GM19467 (cell line): Measurements from ENCODE around the gene TMBIM6.

Source experiments
- ATAC-seq: cut with Tn5 transposase; IDR thresholded peaks from one replicate; pipeline ENCODE4 v1.9.1; 2021; ENCODE audit warnings: mild to moderate bottlenecking, moderate library complexity; ENCODE audit not compliant: unreplicated experiment

TMBIM6 gene

DNA sequence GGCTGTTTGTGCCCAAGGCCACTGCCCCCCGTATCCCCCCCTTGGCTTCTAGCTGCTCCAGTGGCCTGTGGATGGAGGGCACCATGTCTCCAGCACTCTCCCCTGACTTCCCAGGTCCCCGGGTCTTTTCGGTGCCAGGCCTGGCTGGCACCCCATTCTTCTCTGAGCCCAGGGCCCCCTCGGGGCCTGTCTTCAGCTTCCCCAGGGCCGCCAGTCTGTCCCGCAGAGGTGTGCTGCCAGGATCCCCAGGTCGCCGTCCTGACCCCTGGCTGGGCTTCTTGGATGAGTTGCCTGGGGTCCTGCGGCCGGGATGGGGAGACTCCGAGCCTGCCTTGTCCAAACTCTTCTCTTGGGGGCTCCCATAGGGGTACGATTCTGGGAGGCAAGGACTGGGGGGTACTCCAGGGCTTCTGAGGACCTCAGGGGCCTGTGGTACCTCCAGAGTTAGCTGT lies 54.3 kb downstream of the TMBIM6 start:
- ATAC-seq: no peak

DNA sequence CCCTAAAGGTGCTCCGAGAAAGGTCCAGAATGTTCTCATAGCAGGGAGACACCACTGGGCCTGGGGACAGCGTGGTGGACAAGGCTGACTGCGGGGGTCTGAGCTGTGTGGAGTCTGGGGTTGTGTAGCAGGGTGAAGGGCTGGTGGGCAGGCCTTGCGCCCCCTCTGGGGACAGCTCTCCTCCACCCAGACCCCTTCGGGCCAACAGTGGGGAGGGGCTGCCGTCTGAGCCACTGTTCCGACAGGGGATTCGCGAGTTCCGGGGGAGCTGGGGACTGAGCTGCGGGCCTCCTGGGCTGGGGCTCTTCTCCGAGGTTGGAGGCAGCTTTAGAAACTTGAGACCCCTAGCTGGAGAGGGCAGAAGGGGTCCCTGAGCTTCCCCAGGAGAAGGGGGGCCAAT lies 54.8 kb downstream of the TMBIM6 start:
- no peak for ATAC-seq

DNA sequence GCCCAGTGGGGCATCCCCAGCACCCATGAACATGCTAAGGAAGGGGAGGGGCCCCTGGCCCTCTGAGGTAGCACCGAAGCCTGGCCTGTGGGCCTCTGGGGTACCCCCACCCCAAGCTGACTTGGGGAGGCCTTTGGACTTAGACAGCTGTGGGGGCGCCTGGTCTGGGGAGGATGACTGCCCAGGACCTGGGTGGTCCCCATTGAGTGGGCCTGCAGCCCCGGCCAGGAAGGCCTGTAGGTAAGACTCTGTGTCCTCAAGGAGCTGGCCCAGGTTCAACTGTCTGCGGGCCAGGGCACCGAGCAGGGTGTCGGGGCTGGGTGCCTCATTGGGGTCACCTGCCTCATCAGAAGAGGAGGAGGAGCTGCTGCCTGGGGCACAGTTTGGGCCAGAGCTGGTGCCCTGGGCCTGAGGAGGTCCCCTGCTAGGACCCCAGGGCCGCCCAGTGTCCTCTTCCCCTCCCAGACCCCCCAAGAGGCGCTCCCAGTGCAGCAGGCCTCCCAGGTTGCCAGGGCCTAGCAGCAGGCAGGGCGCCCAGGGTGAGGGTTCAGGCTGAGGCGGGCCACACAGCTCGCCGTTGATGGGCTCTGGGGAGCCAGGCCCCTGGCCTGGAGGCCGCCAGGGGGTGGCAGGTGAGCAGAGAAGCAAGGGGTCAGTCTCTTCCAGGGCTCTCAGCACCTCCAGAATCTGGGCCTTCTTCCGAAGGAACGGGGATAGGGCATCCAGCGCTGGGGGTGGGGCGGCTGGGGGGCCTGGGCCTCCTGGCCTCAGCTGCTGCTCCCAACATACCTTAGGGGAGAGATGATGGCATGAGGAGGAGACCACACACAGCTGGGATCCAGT lies 55.5 kb downstream of the TMBIM6 start:
- ATAC-seq: no peak

DNA sequence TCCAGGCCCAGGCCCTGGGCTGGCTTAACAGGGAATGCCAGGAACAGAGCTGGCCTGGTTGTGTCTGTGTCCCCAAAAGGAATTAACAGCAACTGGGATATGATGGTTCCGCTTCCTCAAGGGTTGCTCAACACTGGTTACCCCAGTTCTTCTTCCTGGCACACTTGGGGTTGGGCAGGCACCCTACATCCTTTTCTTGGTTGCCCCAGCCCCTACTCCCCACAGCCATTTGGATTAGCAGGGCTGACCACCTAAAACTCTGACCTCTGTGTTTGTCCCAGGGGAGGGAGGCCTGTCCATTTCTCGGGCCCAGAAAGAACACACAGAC lies 56.1 kb downstream of the TMBIM6 start:
- no peak for ATAC-seq

DNA sequence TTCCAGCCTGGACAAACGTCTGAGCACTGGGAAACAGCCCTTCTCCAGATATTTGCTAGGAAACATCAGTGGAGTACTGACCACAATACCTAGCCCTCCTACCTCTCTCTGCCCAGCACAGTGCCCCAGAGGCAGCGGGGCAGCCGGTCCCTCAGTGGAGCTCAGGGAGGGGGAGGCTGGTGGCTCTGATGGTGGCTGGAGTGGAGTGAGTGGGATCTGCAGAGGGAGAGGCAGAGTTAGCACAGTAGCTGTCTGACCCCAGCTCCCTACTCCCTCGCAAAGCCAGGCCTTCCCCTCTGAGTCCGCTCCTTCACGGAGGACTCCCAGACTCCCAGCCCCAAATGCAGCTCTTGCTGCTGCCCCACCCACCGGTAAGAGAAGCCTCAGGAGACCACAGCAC lies 56.9 kb downstream of the TMBIM6 start:
- no peak for ATAC-seq

DNA sequence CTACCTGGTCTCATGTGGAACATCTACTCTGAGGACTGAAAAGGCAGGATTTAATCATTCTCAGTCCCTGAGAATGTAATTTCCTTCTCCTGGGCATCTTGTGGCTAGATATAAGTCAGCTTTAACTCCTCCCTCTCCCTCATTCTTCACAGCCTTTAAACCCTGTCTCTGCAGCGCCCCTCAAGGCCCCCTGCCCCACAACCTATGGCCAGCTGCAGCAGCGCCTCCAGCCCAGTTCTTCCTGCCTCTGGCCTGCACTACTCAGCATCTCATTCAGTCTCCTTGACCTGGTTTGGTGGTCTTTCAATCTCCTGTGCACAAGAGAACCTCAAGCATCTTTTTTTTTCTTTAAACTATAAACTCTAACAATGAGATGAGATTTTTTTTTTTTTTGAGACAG lies 57.6 kb downstream of the TMBIM6 start:
- no peak for ATAC-seq

DNA sequence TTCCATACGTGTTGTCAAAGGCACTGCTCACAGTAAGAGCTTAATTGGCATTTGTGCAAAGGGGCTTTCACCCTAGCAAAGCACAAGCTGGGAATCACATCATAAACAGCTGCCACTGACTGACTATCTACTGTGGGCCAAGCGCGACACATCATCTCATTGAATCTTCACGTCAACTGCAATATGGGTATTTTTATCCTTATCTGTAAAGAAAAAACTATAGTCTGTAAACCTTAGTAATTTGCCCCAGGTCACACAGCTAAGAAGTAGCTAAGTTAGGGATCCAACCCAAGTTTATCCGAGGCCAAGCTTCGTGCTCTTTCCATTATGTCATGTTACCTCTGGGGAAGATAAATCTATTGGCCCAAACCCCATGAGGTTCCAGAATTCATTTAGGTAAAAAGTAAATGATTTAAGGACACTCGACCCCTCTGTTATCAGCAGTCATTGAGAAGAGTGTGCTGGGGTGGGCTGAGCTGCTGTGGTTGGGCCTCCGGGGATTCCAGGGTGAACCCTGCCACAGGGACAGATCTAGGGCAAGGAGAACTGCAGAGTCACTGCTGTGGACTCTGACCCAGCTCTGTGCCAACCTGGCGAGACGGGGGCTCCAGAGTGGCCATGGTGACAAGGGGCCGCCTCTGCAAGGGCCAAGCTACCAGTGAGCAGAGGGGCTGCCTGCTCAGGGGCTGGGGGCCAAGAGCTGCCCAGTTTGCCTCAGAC lies 59.2 kb downstream of the TMBIM6 start:
- no peak for ATAC-seq

DNA sequence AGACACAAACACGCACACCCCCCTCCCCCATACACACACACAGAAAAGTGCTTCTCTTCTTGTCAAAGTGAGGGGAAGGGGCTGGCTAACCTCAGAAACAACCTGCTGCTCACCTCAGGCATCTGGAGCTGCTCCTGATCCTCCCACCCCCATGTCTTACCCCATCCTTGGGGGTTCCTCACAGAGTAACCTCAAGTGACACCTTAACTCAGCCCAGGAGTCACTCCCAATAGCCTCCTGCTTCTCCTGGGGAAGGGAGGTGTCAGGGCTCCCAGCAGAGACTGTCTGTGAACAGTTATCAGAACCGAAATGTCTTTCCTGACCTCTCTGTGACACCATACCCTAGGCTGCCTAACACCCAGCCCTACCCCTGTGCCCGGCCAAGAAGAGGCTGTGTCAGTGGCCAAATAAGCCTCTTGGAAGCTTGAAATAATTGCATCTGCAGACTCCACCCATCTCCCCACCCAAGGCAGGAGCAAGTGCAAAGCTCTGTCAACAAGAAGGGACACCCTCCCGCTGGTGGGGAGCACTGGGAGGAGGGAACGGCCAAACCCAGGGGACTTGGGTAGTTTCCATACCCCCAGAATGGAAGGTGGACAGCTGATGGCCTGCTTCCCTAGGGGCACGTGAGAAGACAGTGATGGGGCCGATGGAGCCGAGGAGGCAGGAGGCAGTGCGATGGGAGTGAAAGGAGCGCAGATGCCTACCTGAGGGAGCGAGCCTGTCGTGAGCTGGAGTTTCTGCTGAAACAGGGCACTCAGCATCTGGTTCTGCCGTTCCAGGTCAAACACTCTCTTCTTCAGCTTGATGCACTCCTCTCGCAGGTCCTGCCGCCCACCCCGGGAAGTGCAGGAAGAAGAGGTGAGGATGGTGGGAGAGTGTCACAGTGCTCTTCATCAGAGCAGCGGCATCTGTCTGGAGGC lies 60.0 kb downstream of the TMBIM6 start:
- ATAC-seq: no peak

DNA sequence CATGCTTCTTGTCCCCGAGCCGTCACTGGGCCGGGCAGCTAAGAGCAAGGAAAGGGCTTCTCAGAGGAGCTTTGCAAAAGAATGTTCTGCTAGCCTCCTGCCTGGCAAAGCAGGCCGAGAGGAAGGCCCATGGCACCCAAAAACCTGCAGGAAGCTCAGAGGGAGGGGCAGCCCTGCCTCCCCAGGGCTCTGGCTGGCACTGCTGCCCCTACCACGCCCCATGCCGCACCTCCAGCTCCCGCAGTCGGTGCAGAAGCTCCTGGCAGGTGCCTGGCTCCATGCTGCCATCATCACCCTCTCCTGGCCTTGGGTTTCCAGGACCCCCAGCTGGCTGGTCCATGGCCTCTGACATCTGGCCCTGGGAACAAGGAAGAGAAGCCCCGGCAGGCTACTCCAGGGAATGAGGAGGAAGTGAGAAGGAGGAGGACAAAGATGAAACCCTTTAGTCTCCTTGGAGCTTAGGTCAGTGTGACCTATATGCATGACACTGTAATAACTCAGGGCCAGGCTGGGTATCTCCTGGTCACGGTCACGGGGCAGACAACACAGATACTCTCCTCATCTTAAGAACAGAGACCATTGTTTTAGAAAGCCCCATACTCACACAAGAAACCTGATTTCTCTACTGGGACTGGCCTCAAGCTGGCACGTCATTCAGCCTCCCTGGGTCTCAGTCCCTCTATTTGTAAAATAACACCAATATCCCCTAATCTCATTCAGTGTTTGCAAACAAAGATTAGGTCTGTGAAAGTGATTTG lies 62.5 kb downstream of the TMBIM6 start:
- ATAC-seq: no peak

DNA sequence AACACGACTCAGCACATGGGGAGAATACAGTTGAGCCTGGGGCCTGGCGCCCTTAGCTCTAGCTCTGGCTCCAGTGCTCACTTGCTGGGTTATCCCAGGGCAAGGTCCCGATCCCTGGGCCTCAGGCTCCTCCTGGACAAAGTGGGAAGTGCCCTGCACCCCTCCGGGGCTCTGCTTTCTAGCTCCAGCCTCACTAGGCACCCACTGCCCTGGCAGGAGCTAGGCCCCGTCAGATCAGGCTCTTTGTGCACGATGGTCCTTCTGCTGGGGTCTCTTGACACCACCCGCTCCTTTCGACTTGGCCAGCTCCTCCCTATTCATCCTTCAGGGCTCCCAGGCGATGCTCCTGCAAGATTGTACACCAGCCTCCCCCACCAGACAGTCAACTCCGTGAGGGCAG lies 63.5 kb downstream of the TMBIM6 start:
- ATAC-seq: no peak

DNA sequence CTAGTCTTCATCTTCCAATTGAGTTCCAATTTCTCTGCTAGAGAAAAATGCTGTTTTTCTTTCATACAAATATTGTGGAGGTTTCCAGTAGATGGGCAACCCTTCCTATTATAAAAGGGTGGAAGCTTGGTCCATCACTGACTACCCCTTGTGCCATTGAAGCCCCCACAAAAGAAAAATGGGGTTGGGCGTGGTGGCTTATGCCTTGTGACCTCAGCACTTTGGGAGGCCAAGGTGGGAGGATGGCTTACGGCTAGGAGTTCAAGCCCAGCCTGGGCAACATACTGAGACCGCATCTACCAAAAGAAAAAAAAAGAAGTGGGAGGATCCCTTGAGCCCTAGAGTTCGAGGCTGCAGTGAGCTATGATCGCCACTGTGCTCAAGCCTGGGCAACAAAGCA lies 64.1 kb downstream of the TMBIM6 start:
- no peak for ATAC-seq

DNA sequence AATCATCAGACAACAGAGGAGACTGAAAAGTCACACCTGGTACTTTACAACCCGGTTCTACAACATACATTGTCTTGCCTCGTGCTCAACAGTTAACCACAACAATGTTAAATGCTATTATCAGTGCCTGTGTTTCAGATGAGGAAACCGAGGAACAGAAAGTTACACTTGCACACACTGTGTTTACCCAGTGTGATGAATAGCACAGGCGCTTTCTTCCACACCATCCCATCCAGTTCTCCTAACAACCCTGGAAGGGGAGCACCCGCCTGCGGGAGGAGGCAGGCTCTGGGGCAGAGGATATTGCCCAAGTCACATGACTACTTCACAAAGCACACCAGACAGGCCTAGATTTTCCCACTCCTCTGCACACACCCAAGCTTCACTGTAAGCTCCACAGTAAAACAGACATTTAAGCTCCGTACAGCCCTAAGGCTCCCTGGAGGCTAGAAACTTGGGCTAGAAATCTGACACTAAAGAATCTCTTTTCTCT lies 65.0 kb downstream of the TMBIM6 start:
- ATAC-seq: no peak

DNA sequence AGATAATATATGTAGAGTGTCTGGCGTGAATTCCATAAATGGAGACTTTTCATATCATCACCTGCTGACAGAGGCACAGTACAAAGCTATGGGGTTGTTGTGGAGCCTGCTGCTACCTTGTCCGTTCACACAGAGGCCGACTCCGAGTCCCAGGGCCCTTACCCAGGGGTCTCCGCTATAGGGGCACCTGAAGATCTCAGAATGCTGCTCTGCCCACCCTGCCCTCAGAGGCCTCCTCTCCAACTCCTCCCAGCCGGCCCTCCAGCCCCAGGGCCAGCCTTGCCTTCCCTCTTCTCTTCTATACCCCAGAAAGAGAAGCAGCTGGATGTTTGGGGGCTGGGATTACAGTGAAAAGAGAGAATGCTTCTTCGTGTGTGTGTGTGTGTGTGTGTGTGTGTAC lies 65.5 kb downstream of the TMBIM6 start:
- ATAC-seq: no peak

DNA sequence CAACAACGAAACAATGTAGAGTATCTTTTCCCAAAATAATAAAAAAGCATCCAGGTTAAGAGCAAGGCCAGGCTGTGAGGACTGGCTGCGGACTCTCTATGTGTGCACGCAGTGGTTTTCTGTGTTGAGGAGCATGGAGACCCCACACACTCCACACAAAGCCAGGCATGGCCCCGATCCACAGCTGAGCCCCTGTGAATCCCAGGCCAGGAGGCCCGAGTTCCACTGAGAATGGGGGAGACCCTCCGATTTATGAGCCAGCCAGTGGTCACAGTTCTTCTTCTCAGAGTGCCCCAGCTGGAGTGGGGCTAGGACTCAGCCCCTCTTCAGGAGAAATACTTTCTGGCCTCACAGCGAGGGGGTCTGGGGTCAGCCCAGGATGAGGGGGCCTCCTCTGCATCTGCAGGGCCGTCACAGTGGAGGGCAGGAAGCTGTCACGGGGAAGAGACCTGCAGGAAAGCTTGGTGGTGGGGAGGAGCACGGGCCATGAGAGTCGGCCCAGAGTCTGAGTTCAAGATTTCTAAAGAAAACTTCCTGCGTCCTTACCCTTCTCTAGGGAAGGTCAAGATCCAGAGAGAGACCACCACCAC lies 66.7 kb downstream of the TMBIM6 start:
- no peak for ATAC-seq

DNA sequence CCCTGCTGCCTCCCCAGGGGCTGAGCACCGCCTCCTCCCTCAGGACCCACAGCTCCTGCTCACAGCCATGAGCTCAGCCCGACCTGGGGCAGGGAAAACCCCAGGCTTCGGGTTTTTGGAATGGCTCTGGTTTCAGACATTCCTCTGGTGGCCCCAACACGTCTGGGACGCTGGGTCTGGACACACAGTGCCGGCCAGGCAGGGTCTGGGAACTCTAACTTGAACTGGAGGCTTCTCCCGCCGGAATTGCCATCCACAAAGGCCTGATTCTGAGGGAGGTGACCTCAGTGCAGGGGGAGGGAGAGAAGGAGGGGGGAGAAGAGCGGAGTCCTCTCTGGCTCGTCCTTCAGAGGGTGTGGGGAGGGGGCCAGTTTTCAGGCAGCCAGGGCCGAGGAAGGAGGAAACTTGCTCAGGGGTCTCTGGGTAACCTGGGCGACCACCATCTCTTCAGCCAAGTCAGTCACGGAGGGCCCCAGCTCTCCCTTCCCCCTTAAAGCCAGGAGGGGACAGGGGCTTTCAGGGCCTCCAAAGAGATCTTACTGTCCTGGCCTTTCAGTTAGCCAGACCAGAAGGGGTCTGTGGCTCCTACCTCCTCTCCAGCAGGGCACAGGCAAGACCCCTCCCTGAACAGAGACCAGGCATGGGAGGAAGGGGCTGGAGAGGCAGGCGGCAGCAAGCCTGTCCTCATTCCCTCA lies 67.5 kb downstream of the TMBIM6 start:
- ATAC-seq: no peak

DNA sequence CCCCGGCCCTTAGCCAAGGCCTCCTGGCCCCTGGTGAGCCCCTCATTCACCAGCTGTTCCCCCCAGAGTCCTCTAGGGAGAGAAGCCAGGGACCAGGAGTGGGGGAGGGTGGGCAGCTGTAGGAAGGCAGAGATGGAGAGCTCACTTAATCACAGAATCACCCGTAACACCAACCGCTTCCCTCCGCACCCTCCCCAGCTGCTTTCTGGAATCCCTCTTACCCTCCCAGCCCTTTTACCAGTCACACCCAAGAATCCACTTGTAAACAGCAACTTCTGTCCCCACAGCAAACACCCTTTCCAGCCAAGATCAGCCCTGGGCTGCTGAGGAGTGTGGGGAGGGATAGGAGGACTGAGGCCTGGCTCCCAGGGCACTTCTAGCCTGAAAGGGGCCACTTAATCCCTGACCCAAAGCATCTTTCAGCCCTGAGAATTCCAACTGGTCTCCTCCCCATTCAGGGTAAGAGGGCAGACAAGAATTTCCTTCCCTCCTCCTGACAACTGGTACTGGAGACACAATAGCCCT lies 68.1 kb downstream of the TMBIM6 start:
- ATAC-seq: no peak

DNA sequence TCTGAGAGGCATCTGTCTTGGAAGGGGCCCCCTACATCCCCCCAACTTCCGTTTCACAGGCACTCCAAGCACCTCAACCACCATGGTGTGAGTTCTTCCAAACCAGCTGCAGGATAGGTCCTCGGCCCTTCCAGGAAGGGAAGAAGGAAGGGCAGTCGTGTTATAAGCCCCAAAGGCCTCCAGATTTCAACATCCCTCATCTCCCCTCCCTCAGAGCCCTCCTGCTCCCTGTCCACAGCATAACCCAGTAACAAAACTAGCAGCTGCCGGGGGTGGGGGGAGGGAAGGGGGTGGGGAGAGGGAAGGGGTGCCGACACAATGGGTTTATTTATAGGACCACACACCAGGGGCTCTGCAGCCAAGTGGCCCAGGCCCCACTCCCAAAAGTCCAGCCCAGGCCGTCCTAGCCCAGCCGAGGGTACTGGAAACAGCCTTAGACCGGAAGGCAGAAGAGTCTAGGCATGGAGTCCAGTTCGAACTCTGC lies 68.6 kb downstream of the TMBIM6 start:
- no peak for ATAC-seq

DNA sequence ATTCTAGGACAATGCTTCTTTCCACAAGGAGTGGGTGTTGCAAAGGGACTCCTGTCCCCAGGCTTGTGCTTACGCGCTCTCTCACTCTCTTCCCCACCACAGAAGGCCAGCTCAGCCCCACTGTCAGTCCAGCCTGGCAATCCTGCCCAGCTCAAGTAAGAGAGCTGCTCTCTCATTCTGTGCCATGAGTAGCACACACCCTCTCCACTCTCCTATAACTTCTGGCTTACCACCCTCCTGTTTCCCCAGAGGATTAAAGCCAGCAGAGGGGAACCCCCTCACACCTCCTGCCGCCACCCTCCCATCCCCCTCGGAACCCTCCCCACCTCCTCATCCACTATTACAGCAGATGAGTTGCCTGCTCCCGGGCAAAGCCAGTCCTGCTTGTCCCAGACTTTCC lies 69.8 kb downstream of the TMBIM6 start:
- ATAC-seq: no peak

DNA sequence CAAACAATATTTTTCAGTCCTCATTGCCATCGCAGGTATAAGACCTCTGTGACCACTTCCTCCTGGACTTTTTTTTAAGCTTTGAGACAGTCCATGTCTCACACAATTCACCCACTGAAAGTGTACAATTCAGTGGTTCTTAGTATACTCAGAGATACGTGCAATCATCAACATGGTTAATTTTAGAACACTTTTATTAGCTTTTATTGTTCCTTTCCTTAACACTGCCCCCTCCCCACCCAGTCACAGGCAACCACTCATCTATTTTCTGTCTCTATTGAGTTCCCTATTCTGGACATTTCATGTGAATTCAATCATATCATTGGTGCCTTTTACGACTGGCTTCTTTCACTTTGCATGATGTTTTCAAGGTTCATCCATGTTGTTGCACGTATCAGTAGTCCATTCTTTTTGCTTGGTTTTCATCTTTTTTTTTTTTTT lies 70.6 kb downstream of the TMBIM6 start:
- no peak for ATAC-seq
